CD8-positive, alpha-beta memory T cell (primary cell): Measurements from ENCODE around the gene NPTN. TPM values are rescaled to one million over a fixed set of nuclear protein-coding genes. Genes with fewer than 3 reads are reported as not detected.

Source experiments
- CTCF ChIA-PET: fragments of 350-600 bp; sonication (Branson Sonifier 250); formaldehyde crosslinking; loops from one replicate; lab custom pipeline; 2021; ENCODE audit warnings: antibody characterized with exemption; lab: Charles Lee
- POLR2A ChIA-PET: fragments of 350-600 bp; sonication (Branson Sonifier 250); formaldehyde crosslinking; loops from one replicate; lab custom pipeline; 2021; ENCODE audit warnings: antibody characterized with exemption; lab: Charles Lee
- DNase-seq, 5 donors: peaks; one replicate each; pipeline versions ENCODE4 v3.0.0 to v3.0.0-alpha.2; 2020 to 2022; ENCODE audit warnings: mixed read lengths in 1 of 5
- H3K27ac ChIP-seq: one replicate; pipeline ENCODE4 v1.7.0; 2013; ENCODE audit warnings: low read depth, mild to moderate bottlenecking, low read length, moderate library complexity
- H3K27me3 ChIP-seq: 2 replicates; pipeline ENCODE4 v1.7.0; 2013; ENCODE audit warnings: low read length, mild to moderate bottlenecking; ENCODE audit not compliant: insufficient read depth, poor library complexity, severe bottlenecking
- H3K36me3 ChIP-seq: 2 replicates; pipeline ENCODE4 v1.7.0; 2013; ENCODE audit warnings: mild to moderate bottlenecking, low read length, moderate library complexity; ENCODE audit not compliant: insufficient read depth
- H3K4me1 ChIP-seq: 2 replicates; pipeline ENCODE4 v1.7.0; 2013; ENCODE audit warnings: mild to moderate bottlenecking, low read length, moderate library complexity; ENCODE audit not compliant: insufficient read depth
- H3K4me3 ChIP-seq: 2 replicates; pipeline ENCODE4 v1.7.0; 2013; ENCODE audit warnings: mild to moderate bottlenecking, low read length
- H3K9me3 ChIP-seq: 2 replicates; pipeline ENCODE4 v1.7.0; 2013; ENCODE audit warnings: mild to moderate bottlenecking, low read length
- H3K27ac Mint-ChIP-seq, 8 donors: one replicate each; pipeline ENCODE4 v1.8.0; 2020 to 2021; ENCODE audit warnings: mixed read lengths in 8 of 8, mild to moderate bottlenecking in 6 of 8, inconsistent platforms in 3 of 8, moderate library complexity in 3 of 8
- H3K27me3 Mint-ChIP-seq, 2 donors: one replicate each; pipeline ENCODE4 v1.8.0; 2020 to 2021; ENCODE audit warnings: mixed read lengths in 2 of 2, mild to moderate bottlenecking in 1 of 2, moderate library complexity in 1 of 2
- H3K36me3 Mint-ChIP-seq, 3 donors: one replicate each; pipeline ENCODE4 v1.8.0; 2020 to 2021; ENCODE audit warnings: mixed read lengths in 3 of 3, inconsistent platforms in 1 of 3, mild to moderate bottlenecking in 1 of 3
- H3K4me1 Mint-ChIP-seq, 3 donors: one replicate each; pipeline ENCODE4 v1.8.0; 2020 to 2021; ENCODE audit warnings: mixed read lengths in 3 of 3, inconsistent platforms in 1 of 3, mild to moderate bottlenecking in 1 of 3
- H3K4me3 Mint-ChIP-seq, 7 donors: one replicate each; pipeline ENCODE4 v1.8.0; 2020 to 2021; ENCODE audit warnings: mixed read lengths in 7 of 7, mild to moderate bottlenecking in 6 of 7, moderate library complexity in 4 of 7, inconsistent platforms in 2 of 7
- H3K9me3 Mint-ChIP-seq, 5 donors: one replicate each; pipeline ENCODE4 v1.8.0; 2020 to 2022; ENCODE audit warnings: mixed read lengths in 5 of 5, mild to moderate bottlenecking in 3 of 5, moderate library complexity in 2 of 5, inconsistent platforms in 1 of 5
- polyA plus RNA-seq: library from polyadenylated mRNA; unstranded; fragments of 300-500 nt; fragmentation: Illumina TruSeq; gene quantifications from one replicate; pipeline ENCODE4 v1.2.3, GENCODE V29; 2021
- total RNA-seq, 2 experiments: library from RNA; stranded (reverse); gene quantifications; one replicate each; pipeline ENCODE4 v1.2.3, GENCODE V29; 2021

The NPTN gene
- total and polyA plus RNA-seq, 3 experiments from 2014 or later = 46.1 to 58.5 (median 55.8) TPM

DNA sequence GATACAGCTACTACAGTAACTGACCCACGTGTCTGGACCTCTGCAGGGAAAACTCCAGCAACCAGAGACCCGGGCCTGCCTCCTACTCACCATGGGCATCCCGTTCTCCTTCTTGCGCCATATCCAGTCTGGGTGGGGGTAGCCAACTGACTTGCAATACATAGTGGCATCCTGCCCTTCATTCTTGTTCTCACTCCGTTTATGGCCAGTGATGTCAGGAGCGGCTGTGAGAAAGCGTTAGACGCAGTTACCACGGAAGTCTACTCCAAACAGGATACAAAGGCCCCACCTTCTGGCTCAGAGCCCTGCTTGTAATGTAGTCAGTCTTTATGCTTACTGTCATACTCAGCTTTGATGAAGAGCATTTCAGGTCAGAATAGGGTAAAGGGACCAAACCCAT, 59.6 kb downstream of the NPTN start:
- Histone ChIP-seq H3K36me3 (peaks cover 14% of the 10 kb centered on the region), H3K4me1 (no peaks in the 10 kb centered on the region), H3K27ac (no peak overlapping the region), H3K4me3 (no peak overlapping the region), H3K9me3 (no peaks in the 10 kb centered on the region), H3K27me3 (no peaks in the 10 kb centered on the region)
- ChIA-PET POLR2A (no interaction called here), CTCF (interaction anchor here (1.1 kb wide), 1 partner anchor 28 kb away, joined by 3 read pairs; no protein-coding TSS in a partner anchor)
- Mint-ChIP-seq H3K36me3 (peaks cover 7 to 84% (median 34%) of the 10 kb centered on the region in 3 donors), H3K27me3 (no peaks in the 10 kb centered on the region), H3K4me1 (no peaks in the 10 kb centered on the region), H3K27ac (no peak overlapping the region), H3K4me3 (no peak overlapping the region), H3K9me3 (no peaks in the 10 kb centered on the region)
- DNase-seq = no peak

GRCh38 chr15:73573037-73573436, 60.2 kb downstream of the NPTN start:
- no peak overlapping the region for H3K27ac ChIP-seq
- peak overlapping the region in 2 of 8 donors; percentile 7 to 75 for H3K27ac Mint-ChIP-seq
- no peaks in the 10 kb centered on the region for H3K9me3 Mint-ChIP-seq
- no peaks in the 10 kb centered on the region for H3K27me3 Mint-ChIP-seq
- H3K4me3 Mint-ChIP-seq = no peak overlapping the region
- peaks cover 7 to 85% (median 31%) of the 10 kb centered on the region in 3 donors for H3K36me3 Mint-ChIP-seq
- H3K4me1 ChIP-seq = no peaks in the 10 kb centered on the region
- no peak overlapping the region for H3K4me3 ChIP-seq
- no peaks in the 10 kb centered on the region for H3K4me1 Mint-ChIP-seq
- ChIA-PET CTCF (interaction anchor here (1.1 kb wide), 1 partner anchor 27 kb away, joined by 3 read pairs; no protein-coding TSS in a partner anchor), POLR2A (no interaction called here)
- H3K36me3 ChIP-seq = peaks cover 14% of the 10 kb centered on the region
- H3K9me3 ChIP-seq = no peaks in the 10 kb centered on the region
- DNase-seq = no peak
- no peaks in the 10 kb centered on the region for H3K27me3 ChIP-seq

- peaks cover 14% of the 10 kb centered on the region for H3K36me3 ChIP-seq
Observed at GRCh38 chr15:73572296-73572695, 60.9 kb downstream of the NPTN start.

GRCh38 chr15:73571346-73571745, 61.8 kb downstream of the NPTN start:
- no peaks in the 10 kb centered on the region for H3K9me3 Mint-ChIP-seq
- Histone ChIP-seq H3K27me3 (no peaks in the 10 kb centered on the region), H3K36me3 (peaks cover 14% of the 10 kb centered on the region), H3K9me3 (no peaks in the 10 kb centered on the region), H3K4me1 (no peaks in the 10 kb centered on the region), H3K27ac (no peak overlapping the region), H3K4me3 (no peak overlapping the region)
- ChIA-PET POLR2A (no interaction called here), CTCF (interaction anchor here (1.1 kb wide), 1 partner anchor 11 kb away, joined by 3 read pairs; no protein-coding TSS in a partner anchor)
- no peaks in the 10 kb centered on the region for H3K27me3 Mint-ChIP-seq
- DNase-seq = no peak
- peak overlapping the region in 3 of 8 donors; percentile 5 to 79 (median 34) for H3K27ac Mint-ChIP-seq
- H3K36me3 Mint-ChIP-seq = peaks cover 7 to 89% (median 33%) of the 10 kb centered on the region in 3 donors
- peak overlapping the region in 1 of 7 donors; percentile 46 for H3K4me3 Mint-ChIP-seq
- H3K4me1 Mint-ChIP-seq = no peaks in the 10 kb centered on the region

More at GRCh38 chr15:73572296-73572695, 60.9 kb downstream of the NPTN start:
- Histone ChIP-seq H3K27me3 (no peaks in the 10 kb centered on the region), H3K9me3 (no peaks in the 10 kb centered on the region), H3K27ac (no peak overlapping the region), H3K4me3 (no peak overlapping the region), H3K4me1 (no peaks in the 10 kb centered on the region)
- Mint-ChIP-seq H3K4me3 (no peak overlapping the region), H3K36me3 (peaks cover 7 to 85% (median 33%) of the 10 kb centered on the region in 3 donors), H3K9me3 (no peaks in the 10 kb centered on the region), H3K27me3 (no peaks in the 10 kb centered on the region), H3K27ac (no peak overlapping the region), H3K4me1 (no peaks in the 10 kb centered on the region)
- ChIA-PET POLR2A (no interaction called here), CTCF (interaction anchor here (1.1 kb wide), 1 partner anchor 26 kb away, joined by 3 read pairs; no protein-coding TSS in a partner anchor)
- no peak for DNase-seq

GRCh38 chr15:73570355-73571032, 62.7 kb downstream of the NPTN start:
- POLR2A ChIA-PET = no interaction called here
- Mint-ChIP-seq H3K27ac (peak overlapping the region in 1 of 8 donors; percentile 10), H3K4me1 (no peaks in the 10 kb centered on the region), H3K27me3 (no peaks in the 10 kb centered on the region), H3K4me3 (no peak overlapping the region), H3K36me3 (peaks cover 7 to 90% (median 34%) of the 10 kb centered on the region in 3 donors), H3K9me3 (no peaks in the 10 kb centered on the region)
- H3K4me1 ChIP-seq = no peaks in the 10 kb centered on the region
- no peaks in the 10 kb centered on the region for H3K27me3 ChIP-seq
- CTCF ChIA-PET = interaction anchor here (1.1 kb wide), 1 partner anchor 10 kb away, joined by 3 read pairs; no protein-coding TSS in a partner anchor
- H3K4me3 ChIP-seq = no peak overlapping the region
- H3K27ac ChIP-seq = no peak overlapping the region
- peaks cover 14% of the 10 kb centered on the region for H3K36me3 ChIP-seq
- H3K9me3 ChIP-seq = no peaks in the 10 kb centered on the region
- DNase-seq = no peak

GRCh38 chr15:73569361-73569760, 63.8 kb downstream of the NPTN start:
- no peak for DNase-seq
- no peaks in the 10 kb centered on the region for H3K9me3 Mint-ChIP-seq
- H3K36me3 ChIP-seq = peaks cover 15% of the 10 kb centered on the region
- H3K9me3 ChIP-seq = no peaks in the 10 kb centered on the region
- no peak overlapping the region for H3K27ac ChIP-seq
- no peaks in the 10 kb centered on the region for H3K27me3 ChIP-seq
- CTCF ChIA-PET = interaction anchor here (2.2 kb wide), 1 partner anchor 67 kb away, joined by 5 read pairs; no protein-coding TSS in a partner anchor
- no peak overlapping the region for H3K27ac Mint-ChIP-seq
- POLR2A ChIA-PET = interaction anchor here (0.6 kb wide), 1 partner anchor 21 kb away, joined by 5 read pairs; no protein-coding TSS in a partner anchor
- H3K4me3 Mint-ChIP-seq = no peak overlapping the region
- peaks cover 0 to 3% (median 0%) of the 10 kb centered on the region in 3 donors for H3K4me1 Mint-ChIP-seq
- peaks cover 7 to 93% (median 35%) of the 10 kb centered on the region in 3 donors for H3K36me3 Mint-ChIP-seq
- H3K4me1 ChIP-seq = no peaks in the 10 kb centered on the region
- no peaks in the 10 kb centered on the region for H3K27me3 Mint-ChIP-seq
- H3K4me3 ChIP-seq = no peak overlapping the region

DNA sequence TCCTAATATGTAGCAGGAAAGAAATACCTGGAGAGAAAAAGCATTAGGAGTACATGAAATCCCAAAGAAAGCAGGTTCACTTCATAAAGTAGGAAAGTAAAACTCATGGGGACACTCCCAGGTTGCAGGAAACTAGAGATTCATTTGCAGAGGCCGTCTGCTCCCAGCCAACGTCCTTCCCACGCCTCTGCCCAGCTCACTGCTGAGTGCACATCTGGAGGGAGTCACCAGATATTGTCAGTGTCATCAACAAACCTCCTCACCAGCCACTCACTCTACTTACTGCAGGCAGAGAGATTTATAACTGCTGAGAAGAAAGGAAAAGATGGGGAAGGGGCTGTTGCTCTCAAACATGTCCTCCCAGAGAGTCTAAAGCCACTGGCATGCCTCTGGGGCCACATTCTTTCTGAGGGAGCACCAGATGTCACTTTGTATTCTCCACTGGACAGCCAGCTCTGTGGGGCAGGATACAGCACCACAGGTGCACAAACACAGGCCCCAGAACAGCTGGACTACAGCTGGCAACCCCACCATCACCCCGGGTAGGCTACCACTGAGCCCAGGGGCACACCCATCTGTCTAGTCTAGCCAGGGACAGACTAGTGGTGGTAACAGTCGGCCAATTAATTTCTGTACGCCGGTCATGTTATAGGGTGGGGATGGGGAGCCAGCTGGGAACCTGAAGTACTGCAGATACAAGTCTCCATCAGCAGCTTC, 64.5 kb downstream of the NPTN start:
- ChIA-PET POLR2A (interaction anchor here (0.6 kb wide), 1 partner anchor 22 kb away, joined by 5 read pairs; no protein-coding TSS in a partner anchor), CTCF (interaction anchor here (2.2 kb wide), 1 partner anchor 67 kb away, joined by 5 read pairs; no protein-coding TSS in a partner anchor)
- peak overlapping the region in 1 of 8 donors; percentile 64 for H3K27ac Mint-ChIP-seq
- peaks cover 7 to 95% (median 31%) of the 10 kb centered on the region in 3 donors for H3K36me3 Mint-ChIP-seq
- no peak overlapping the region for H3K4me3 Mint-ChIP-seq
- no peaks in the 10 kb centered on the region for H3K9me3 Mint-ChIP-seq
- no peaks in the 10 kb centered on the region for H3K9me3 ChIP-seq
- no peak overlapping the region for H3K27ac ChIP-seq
- peaks cover 0 to 4% (median 0%) of the 10 kb centered on the region in 3 donors for H3K4me1 Mint-ChIP-seq
- H3K27me3 ChIP-seq = no peaks in the 10 kb centered on the region
- no peaks in the 10 kb centered on the region for H3K27me3 Mint-ChIP-seq
- no peak for DNase-seq
- no peaks in the 10 kb centered on the region for H3K4me1 ChIP-seq
- H3K4me3 ChIP-seq = no peak overlapping the region
- H3K36me3 ChIP-seq = peaks cover 19% of the 10 kb centered on the region
